PC-3 (cell line): ENCODE measurements around the gene FAM25A. TPM values are rescaled to one million over a fixed set of nuclear protein-coding genes. Genes with fewer than 3 reads are reported as not detected.
"Not testable (repeated sequence)": the region's sequence is repeated elsewhere in the genome, so short reads cannot be mapped to it uniquely, and the experiment has no call there.

Experiments
- ATAC-seq: fragments of 200-7000 bp; cut with Tn5 transposase; 2 replicates; pipeline ENCODE4 v1.9.1; 2020; ENCODE audit warnings: mild to moderate bottlenecking, moderate library complexity
- BruUV-seq: library from RNA; stranded (reverse); fragments of 400-500 nt; replicated peaks from 2 replicates; lab custom pipeline; 2021; lab: Mats Ljungman, UMichigan
- CTCF ChIA-PET: fragments of 300-600 bp; sonication (Branson Sonifier 250); formaldehyde crosslinking; loops from one replicate; lab custom pipeline; 2022; ENCODE audit warnings: antibody characterized with exemption; lab: Charles Lee
- POLR2A ChIA-PET: fragments of 300-600 bp; sonication (Branson Sonifier 250); formaldehyde crosslinking; loops from one replicate; lab custom pipeline; 2022; ENCODE audit warnings: antibody characterized with exemption; ENCODE audit not compliant: unreplicated experiment; lab: Charles Lee
- DNase-seq: peaks from one replicate; pipeline ENCODE4 v3.0.0-alpha.2; 2015
- H2AFZ ChIP-seq: fragments of 300-600 bp; sonication (generic); 2 replicates; pipeline ENCODE4 v1.6.0; 2016; ENCODE audit warnings: antibody characterized with exemption, low read length
- H3F3A ChIP-seq: fragments of 300-600 bp; sonication (generic); one replicate; pipeline ENCODE4 v1.6.0; 2017; ENCODE audit warnings: antibody characterized with exemption, low read length, control low read depth, mild to moderate bottlenecking; ENCODE audit not compliant: unreplicated experiment
- H3K27ac ChIP-seq: fragments of 300-600 bp; sonication (generic); 2 replicates; pipeline ENCODE4 v1.5.1; 2016; ENCODE audit warnings: mild to moderate bottlenecking, low read length
- H3K27me3 ChIP-seq: fragments of 300-600 bp; sonication (generic); 2 replicates; pipeline ENCODE4 v1.6.1; 2016; ENCODE audit warnings: low read length, mixed read lengths
- H3K36me3 ChIP-seq: fragments of 300-600 bp; sonication (generic); 2 replicates; pipeline ENCODE4 v1.6.1; 2016; ENCODE audit warnings: low read depth, mixed run types, low read length, mixed read lengths
- H3K4me1 ChIP-seq: fragments of 300-600 bp; sonication (generic); 2 replicates; pipeline ENCODE4 v1.5.1; 2016; ENCODE audit warnings: low read length; ENCODE audit not compliant: insufficient read depth
- H3K4me2 ChIP-seq: fragments of 300-600 bp; sonication (generic); 2 replicates; pipeline ENCODE4 v1.6.0; 2016; ENCODE audit warnings: low read length
- H3K4me3 ChIP-seq: fragments of 300-600 bp; sonication (generic); 2 replicates; pipeline ENCODE4 v1.5.1; 2016; ENCODE audit warnings: mild to moderate bottlenecking, low read length, mixed read lengths
- H3K79me2 ChIP-seq: fragments of 300-600 bp; sonication (generic); 2 replicates; pipeline ENCODE4 v1.6.1; 2017; ENCODE audit warnings: low read length, mixed read lengths
- H3K9ac ChIP-seq: fragments of 300-600 bp; sonication (generic); 2 replicates; pipeline ENCODE4 v1.6.0; 2016; ENCODE audit warnings: mild to moderate bottlenecking, low read length
- H3K9me2 ChIP-seq: fragments of 300-600 bp; sonication (generic); replicated peaks from 2 replicates; pipeline ENCODE4 v1.6.1; 2016; ENCODE audit warnings: mixed run types, low read length, mixed read lengths
- H3K9me3 ChIP-seq: fragments of 300-600 bp; sonication (generic); 2 replicates; pipeline ENCODE4 v1.6.1; 2016; ENCODE audit warnings: low read length, mixed read lengths
- H4K20me1 ChIP-seq: fragments of 300-600 bp; sonication (generic); 2 replicates; pipeline ENCODE4 v1.6.1; 2016; ENCODE audit warnings: low read length, mixed read lengths
- intact Hi-C: fragments of 100-400 bp; cut with micrococcal nuclease; formaldehyde crosslinking; loops from 2 replicates; pipeline ENCODE4 v1.9.0; 2023
- total RNA-seq: library from RNA; depleted of rRNA; stranded (reverse); fragments of >200 nt; gene quantifications from 2 replicates; pipeline ENCODE4 v1.2.3, GENCODE V29; 2014

The FAM25A gene
- total RNA-seq, 1 experiment from 2014 or later, result 11.4 TPM

- H4K20me1 ChIP-seq, H2AFZ ChIP-seq, H3K9ac ChIP-seq, ATAC-seq, POLR2A ChIA-PET, H3K4me2 ChIP-seq, H3K79me2 ChIP-seq, BruUV-seq, H3F3A ChIP-seq, H3K9me2 ChIP-seq, H3K27me3 ChIP-seq, CTCF ChIA-PET, H3K4me3 ChIP-seq, H3K9me3 ChIP-seq, intact Hi-C loops, H3K36me3 ChIP-seq: not testable (repeated sequence)
- H3K27ac ChIP-seq, result peak overlapping the region; percentile 78
- peaks cover 11% of the 10 kb centered on the region; the same call in 1 of the 2 replicates for H3K4me1 ChIP-seq
- DNase-seq, result peak; percentile 46
Measured at GRCh38 chr10:87019504-87019903, 590 bp upstream of the FAM25A start.

GRCh38 chr10:87025285-87025958 is 5.3 kb downstream of the FAM25A start:
- H3K27me3 ChIP-seq, BruUV-seq, CTCF ChIA-PET, ATAC-seq, POLR2A ChIA-PET, H2AFZ ChIP-seq, H3K9me3 ChIP-seq, H4K20me1 ChIP-seq, H3F3A ChIP-seq, H3K4me3 ChIP-seq, H3K4me1 ChIP-seq, H3K9ac ChIP-seq, H3K36me3 ChIP-seq, intact Hi-C loops, H3K79me2 ChIP-seq, H3K9me2 ChIP-seq: not testable (repeated sequence)
- Histone ChIP-seq H3K27ac (peak overlapping the region; percentile 26; the same call in 1 of the 2 replicates), H3K4me2 (peak overlapping the region; percentile 37; the same call in 1 of the 2 replicates)
- DNase-seq, result peak; percentile 66

GRCh38 chr10:87026747-87027508 is 6.8 kb downstream of the FAM25A start:
- intact Hi-C loops, POLR2A ChIA-PET, BruUV-seq: not testable (repeated sequence)

GRCh38 chr10:87030419-87030818 is 10.3 kb downstream of the FAM25A start:
- CTCF ChIA-PET, POLR2A ChIA-PET: not testable (repeated sequence)

More at GRCh38 chr10:87026747-87027508, 6.8 kb downstream of the FAM25A start:
- H3K4me1 ChIP-seq, H3K79me2 ChIP-seq, H3K9me2 ChIP-seq, H3K27ac ChIP-seq, H3F3A ChIP-seq, CTCF ChIA-PET, H3K4me3 ChIP-seq, H3K36me3 ChIP-seq, H3K4me2 ChIP-seq, ATAC-seq, H3K27me3 ChIP-seq, H3K9me3 ChIP-seq, DNase-seq, H3K9ac ChIP-seq, H2AFZ ChIP-seq, H4K20me1 ChIP-seq: not testable (repeated sequence)

More at GRCh38 chr10:87030419-87030818, 10.3 kb downstream of the FAM25A start:
- H3K9me2 ChIP-seq, H3K4me2 ChIP-seq, H3K4me3 ChIP-seq, BruUV-seq, H3K27me3 ChIP-seq, H3K9ac ChIP-seq, H3K9me3 ChIP-seq, H3K79me2 ChIP-seq, H3K27ac ChIP-seq, H2AFZ ChIP-seq, ATAC-seq, DNase-seq, H3K4me1 ChIP-seq, intact Hi-C loops, H3K36me3 ChIP-seq, H3F3A ChIP-seq, H4K20me1 ChIP-seq: not testable (repeated sequence)
